Stimulated activated naive CD8-positive, alpha-beta T cell treated with anti-CD3 and anti-CD28 coated beads, Interleukin-15, amount 100 ng/mL, for 72 hours (primary cell): ENCODE data around the gene DUSP15.
"Not testable (repeated sequence)": the region's sequence is repeated elsewhere in the genome, so short reads cannot be mapped to it uniquely, and the experiment has no call there.

ENCODE experiments used
- ATAC-seq: fragments of 150-1000 bp; cut with Tn5 transposase; 2 replicates; pipeline ENCODE4 v1.10.0; 2021; ENCODE audit warnings: mild to moderate bottlenecking, moderate library complexity
- DNase-seq, 2 donors: peaks; one replicate each; pipeline ENCODE4 v3.0.0; 2021 to 2022
- H3K27ac Mint-ChIP-seq, 2 donors: one replicate each; pipeline ENCODE4 v1.8.0; 2022; ENCODE audit warnings: mild to moderate bottlenecking in 2 of 2, mixed read lengths in 2 of 2, moderate library complexity in 2 of 2
- H3K27me3 Mint-ChIP-seq: one replicate; pipeline ENCODE4 v1.8.0; 2022; ENCODE audit warnings: mixed read lengths
- H3K4me1 Mint-ChIP-seq: one replicate; pipeline ENCODE4 v1.8.0; 2022; ENCODE audit warnings: mild to moderate bottlenecking, mixed read lengths
- H3K4me3 Mint-ChIP-seq, 2 donors: one replicate each; pipeline ENCODE4 v1.8.0; 2022; ENCODE audit warnings: mild to moderate bottlenecking in 2 of 2, mixed read lengths in 2 of 2, moderate library complexity in 1 of 2
- H3K9me3 Mint-ChIP-seq, 2 donors: one replicate each; pipeline ENCODE4 v1.8.0; 2022; ENCODE audit warnings: mixed read lengths in 2 of 2

The DUSP15 gene

DNA sequence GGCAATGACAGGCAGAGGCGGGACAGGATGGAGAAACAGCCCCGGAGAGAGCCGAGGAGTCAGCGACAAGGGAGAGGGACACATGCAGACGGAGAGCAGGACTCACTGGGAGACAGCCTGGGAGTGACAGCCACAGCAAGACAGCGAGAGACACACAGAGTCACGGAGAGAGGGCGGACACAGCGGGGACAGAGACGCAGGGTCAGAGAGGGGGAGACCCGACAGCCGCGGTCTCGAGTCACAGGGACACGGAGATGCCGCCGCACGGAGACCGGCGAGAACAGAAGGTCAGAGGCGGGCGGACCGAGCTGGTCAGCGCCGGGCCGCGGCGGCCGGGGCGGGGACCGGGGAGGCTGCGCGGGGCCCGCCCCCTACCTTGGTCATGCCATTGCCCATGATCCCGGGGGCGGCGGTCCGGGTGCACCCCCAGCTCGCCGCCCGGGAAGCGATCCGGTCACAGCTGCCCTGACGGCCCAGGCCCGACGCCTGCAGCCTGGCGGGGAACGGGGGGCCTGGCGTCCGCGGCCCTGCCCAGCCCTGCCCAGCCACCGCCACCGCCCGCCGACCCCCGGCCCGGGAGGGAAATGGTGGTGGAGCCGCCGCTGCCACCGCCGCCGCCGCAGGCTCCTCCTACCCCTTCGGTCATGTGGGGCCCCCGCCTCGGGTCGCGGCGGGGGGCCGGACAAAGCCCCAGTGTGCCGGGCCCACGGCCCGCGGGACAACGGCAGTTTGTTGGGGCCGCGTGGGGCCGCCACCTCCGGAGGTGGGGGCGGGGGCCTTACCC lies at the start of gene DUSP15, which contains the start of gene TTLL9:
Gene DUSP15 (minus strand): TSS at position 586 of the 784 bp plus-strand sequence. CDS start 190 bp downstream, at position 396.
Gene TTLL9 (plus strand): TSS at position 693 of the 784 bp plus-strand sequence. CDS start 493 bp downstream, outside the sequence.
- H3K4me3 Mint-ChIP-seq = peak within 1 kb of the TSS; percentile 81 to 83
- DNase-seq = no peak
- ATAC-seq = peak; percentile 62
- peaks cover 18% of the 10 kb centered on the region for H3K4me1 Mint-ChIP-seq
- H3K27me3 Mint-ChIP-seq = peaks cover 56% of the 10 kb centered on the region
- H3K27ac Mint-ChIP-seq = peak within 1 kb of the TSS; percentile 30 to 83
- H3K9me3 Mint-ChIP-seq = no peaks in the 10 kb centered on the region

DNA sequence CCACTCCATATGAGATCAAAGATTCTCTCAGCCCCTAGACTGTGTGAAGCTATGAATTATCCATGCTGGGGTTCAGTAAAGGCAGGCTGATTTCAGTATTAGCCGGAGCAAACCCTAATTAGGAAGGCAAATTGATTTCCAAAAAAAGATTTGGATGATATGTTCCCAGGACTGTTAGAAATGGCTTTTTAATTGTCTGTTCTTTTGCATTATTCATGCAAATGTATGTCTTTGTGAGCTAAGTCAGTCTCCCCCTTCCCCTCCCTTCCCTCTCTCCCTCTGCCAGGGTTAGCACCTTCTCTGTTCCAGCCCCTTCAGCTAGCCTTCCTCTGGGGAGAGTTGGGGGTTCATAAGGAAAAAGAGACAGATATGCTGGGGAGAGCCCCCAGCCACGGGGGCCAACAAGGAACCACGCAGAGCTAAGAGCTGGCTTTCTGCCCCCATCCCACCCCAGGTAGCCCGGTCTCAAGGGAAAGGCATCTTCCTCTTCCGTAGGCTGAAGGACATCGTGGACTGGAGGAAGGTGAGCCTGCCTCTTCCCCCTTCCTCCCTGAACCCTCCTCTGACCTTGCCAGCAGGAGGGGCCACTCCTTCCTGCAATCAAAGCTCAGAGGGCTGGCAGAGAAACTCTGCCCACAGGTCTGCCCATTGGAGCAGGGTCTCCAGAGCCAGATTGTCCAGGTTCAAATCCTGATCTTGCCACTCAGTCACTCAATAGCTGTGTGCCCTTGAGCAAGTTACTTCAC lies 49.3 kb upstream of the DUSP15 start:
- DNase-seq = no peak
- Mint-ChIP-seq H3K9me3 (no peaks in the 10 kb centered on the region), H3K4me1 (peaks cover 18% of the 10 kb centered on the region), H3K4me3 (no peak overlapping the region), H3K27me3 (peaks cover 59% of the 10 kb centered on the region), H3K27ac (no peak overlapping the region)
- ATAC-seq = no peak

DNA sequence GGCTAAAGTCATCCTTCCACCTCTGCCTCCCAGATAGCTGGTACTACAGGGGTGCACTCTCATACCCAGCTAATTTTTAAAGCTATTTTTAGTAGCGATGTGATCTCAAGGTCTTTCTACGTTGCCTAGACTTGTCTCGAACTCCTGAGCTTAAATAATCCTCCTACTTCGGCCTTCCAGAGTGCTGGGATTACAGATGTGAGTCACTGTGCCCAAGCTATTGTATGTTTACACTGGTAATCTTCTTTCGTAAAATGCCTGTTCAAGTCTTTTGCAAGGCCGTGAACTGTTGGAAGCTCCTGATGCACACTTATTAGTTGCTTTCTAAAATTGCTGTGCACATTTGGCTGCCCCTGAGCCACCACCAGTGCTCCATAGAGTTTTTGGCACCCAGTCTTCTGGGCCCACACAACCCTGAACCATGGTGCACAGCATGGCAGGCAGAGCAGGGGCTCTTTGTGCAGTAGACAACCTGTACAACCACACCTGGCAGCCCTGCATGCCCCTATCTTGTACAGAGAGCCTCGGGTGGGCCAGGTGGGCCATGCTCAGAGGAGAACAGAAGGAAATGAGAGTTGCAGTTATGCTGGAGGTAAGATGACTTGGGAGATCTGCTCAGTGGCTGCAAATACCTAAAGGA lies 48.3 kb upstream of the DUSP15 start:
- Mint-ChIP-seq H3K4me3 (no peak overlapping the region), H3K27ac (no peak overlapping the region), H3K27me3 (peaks cover 49% of the 10 kb centered on the region), H3K9me3 (no peaks in the 10 kb centered on the region), H3K4me1 (peaks cover 8% of the 10 kb centered on the region)
- DNase-seq (no peak), ATAC-seq (no peak)

- not testable (repeated sequence) for H3K4me3 Mint-ChIP-seq, H3K4me1 Mint-ChIP-seq
These were observed 47.7 kb upstream of the DUSP15 start for GRCh38 chr20:31917962-31918412.

GRCh38 chr20:31916708-31917107 lies 46.4 kb upstream of the DUSP15 start:
- H3K27ac Mint-ChIP-seq = no peak overlapping the region
- DNase-seq (no peak), ATAC-seq (no peak)
- H3K4me1 Mint-ChIP-seq = no peaks in the 10 kb centered on the region
- H3K27me3 Mint-ChIP-seq = peaks cover 35% of the 10 kb centered on the region
- H3K4me3 Mint-ChIP-seq = no peak overlapping the region
- H3K9me3 Mint-ChIP-seq = no peaks in the 10 kb centered on the region

More at GRCh38 chr20:31917962-31918412, 47.7 kb upstream of the DUSP15 start:
- not testable (repeated sequence) for H3K9me3 Mint-ChIP-seq, H3K27ac Mint-ChIP-seq, DNase-seq, ATAC-seq
- peaks cover 43% of the 10 kb centered on the region for H3K27me3 Mint-ChIP-seq

DNA sequence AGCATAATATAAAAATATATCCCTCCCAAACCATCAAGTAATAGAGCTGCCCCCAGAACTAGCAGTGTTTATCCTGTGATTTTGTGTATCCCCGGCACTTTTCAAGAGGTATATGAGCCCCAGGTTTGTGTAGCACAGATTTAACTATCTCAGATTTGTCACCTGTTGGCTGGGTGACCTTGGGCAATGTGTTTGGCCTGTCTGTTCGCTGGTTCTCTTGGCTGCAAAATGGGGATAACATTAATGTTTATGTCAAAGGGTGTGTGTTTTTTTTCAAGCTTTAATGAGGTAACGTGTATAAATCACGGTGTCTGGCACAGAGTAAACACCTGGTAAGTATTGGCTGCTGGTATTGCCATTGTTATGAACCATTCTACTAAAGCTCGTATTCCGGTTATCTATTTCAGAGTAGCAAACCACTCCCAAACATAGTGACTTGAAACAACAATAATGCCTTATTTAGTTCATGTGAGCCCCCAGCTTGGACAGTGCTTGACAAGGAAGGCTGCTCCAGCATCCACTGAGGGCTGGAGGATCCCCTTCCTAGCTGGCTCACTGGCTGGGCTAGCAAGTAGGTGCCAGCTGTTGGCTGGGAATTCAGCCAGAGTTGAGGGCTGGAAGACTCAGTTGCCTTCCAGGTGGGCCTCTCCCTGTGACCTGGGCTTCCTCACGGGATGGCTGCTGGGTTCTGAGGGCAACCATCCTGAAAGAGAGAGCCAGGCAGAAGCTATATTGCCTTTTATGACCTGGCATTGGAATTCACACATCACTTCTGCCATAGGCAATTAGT lies 45.4 kb upstream of the DUSP15 start:
- Mint-ChIP-seq H3K27ac (peak overlapping the region in 1 of 2 donors; percentile 77), H3K9me3 (no peaks in the 10 kb centered on the region), H3K4me3 (no peak overlapping the region), H3K4me1 (no peaks in the 10 kb centered on the region), H3K27me3 (peaks cover 31% of the 10 kb centered on the region)
- DNase-seq (no peak), ATAC-seq (no peak)

DNA sequence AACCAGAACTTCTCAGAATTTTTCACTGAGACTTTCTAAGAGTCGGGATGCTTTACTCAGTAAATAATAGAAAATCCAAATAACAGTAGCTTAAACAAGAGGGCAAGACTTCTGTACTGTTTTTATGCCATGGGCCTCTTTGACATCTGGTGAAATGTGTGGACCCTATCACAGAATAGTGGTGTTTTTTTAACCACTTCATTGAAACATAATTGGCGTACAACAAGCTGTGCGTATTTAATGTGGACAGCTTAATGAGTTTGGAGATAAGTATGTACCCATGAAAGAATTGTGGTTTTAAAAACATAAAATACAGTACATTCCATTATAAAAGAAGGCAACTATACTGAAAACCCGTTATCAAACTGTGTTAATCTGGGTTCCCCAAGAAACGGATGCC lies 43.8 kb upstream of the DUSP15 start:
- H3K27ac Mint-ChIP-seq = no peak overlapping the region
- ATAC-seq = no peak
- DNase-seq = no peak
- peaks cover 16% of the 10 kb centered on the region for H3K27me3 Mint-ChIP-seq
- H3K9me3 Mint-ChIP-seq = no peaks in the 10 kb centered on the region
- no peaks in the 10 kb centered on the region for H3K4me1 Mint-ChIP-seq
- H3K4me3 Mint-ChIP-seq = no peak overlapping the region

- Mint-ChIP-seq H3K4me1 (no peaks in the 10 kb centered on the region), H3K9me3 (no peaks in the 10 kb centered on the region), H3K27ac (peak overlapping the region in 1 of 2 donors; percentile 31), H3K27me3 (peaks cover 10% of the 10 kb centered on the region), H3K4me3 (no peak overlapping the region)
- DNase-seq (no peak), ATAC-seq (no peak)
These were observed 43.3 kb upstream of the DUSP15 start for GRCh38 chr20:31913431-31914157.

DNA sequence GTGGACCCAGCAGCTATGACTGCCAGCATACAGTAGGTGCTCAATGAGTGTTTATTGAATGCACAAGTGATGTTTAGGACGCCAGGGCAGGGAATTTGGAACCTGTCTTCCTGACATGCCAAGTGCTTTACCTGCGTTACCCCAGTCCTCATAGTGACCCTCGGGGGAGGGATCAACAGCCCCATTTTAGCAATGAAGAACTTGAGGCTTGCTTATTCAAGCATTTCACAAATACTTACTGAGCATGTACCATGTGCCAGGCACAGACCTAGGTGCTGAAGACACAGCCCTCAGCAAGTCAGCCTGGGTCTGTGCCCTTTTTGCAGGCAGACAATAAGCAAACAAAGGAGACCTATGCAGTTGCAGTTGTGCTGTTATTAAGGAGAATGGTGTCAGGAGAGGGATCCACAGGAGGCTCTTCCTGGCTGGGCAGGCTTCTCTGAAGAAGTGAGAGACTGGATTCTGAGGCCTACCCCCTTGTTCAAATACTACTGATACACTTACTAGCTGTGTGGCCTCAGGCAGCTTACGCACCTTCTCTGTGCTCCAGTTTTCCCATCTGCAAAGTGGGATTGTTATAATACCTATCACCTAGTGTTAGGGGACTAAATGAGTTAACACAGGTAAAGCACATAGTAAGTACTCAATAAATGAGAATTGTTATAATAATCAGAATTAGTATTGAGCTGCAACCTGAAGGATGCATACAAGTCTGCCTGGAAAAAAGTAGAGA lies 39.9 kb upstream of the DUSP15 start:
- no peaks in the 10 kb centered on the region for H3K27me3 Mint-ChIP-seq
- H3K4me3 Mint-ChIP-seq = no peak overlapping the region
- H3K27ac Mint-ChIP-seq = no peak overlapping the region
- no peak for ATAC-seq
- H3K9me3 Mint-ChIP-seq = no peaks in the 10 kb centered on the region
- H3K4me1 Mint-ChIP-seq = no peaks in the 10 kb centered on the region
- DNase-seq = no peak

- no peaks in the 10 kb centered on the region for H3K9me3 Mint-ChIP-seq
- H3K4me1 Mint-ChIP-seq = no peaks in the 10 kb centered on the region
- ATAC-seq (no peak), DNase-seq (no peak)
- H3K4me3 Mint-ChIP-seq = no peak overlapping the region
- no peaks in the 10 kb centered on the region for H3K27me3 Mint-ChIP-seq
- H3K27ac Mint-ChIP-seq = no peak overlapping the region
These were observed 39.1 kb upstream of the DUSP15 start for GRCh38 chr20:31909253-31910070.

GRCh38 chr20:31908424-31908823 lies 38.1 kb upstream of the DUSP15 start:
- DNase-seq (no peak), ATAC-seq (no peak)
- Mint-ChIP-seq H3K9me3 (no peaks in the 10 kb centered on the region), H3K27me3 (no peaks in the 10 kb centered on the region), H3K4me1 (no peaks in the 10 kb centered on the region), H3K27ac (no peak overlapping the region), H3K4me3 (no peak overlapping the region)

DNA sequence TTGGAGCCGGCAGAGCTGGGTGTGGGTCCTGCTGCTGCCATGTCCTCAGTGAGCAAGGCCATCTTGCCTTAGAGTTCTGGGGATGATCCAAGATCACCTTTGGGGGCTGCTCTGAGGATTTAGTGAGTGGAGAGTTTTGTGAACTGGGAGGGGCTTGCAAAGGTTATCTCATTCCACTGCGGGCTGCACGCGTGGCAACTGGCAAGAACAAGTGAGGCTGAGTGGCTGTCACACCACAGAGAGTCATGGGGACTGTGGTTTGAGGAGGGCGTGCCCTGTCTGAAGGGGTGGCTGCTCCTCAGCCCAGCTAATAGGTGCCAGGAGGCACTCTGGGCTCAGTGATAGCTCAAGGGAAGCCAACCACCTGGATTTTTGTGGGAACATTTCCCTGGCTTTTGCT lies 37.7 kb upstream of the DUSP15 start:
- ATAC-seq (no peak), DNase-seq (no peak)
- H3K9me3 Mint-ChIP-seq = no peaks in the 10 kb centered on the region
- no peaks in the 10 kb centered on the region for H3K4me1 Mint-ChIP-seq
- no peaks in the 10 kb centered on the region for H3K27me3 Mint-ChIP-seq
- no peak overlapping the region for H3K27ac Mint-ChIP-seq
- no peak overlapping the region for H3K4me3 Mint-ChIP-seq

DNA sequence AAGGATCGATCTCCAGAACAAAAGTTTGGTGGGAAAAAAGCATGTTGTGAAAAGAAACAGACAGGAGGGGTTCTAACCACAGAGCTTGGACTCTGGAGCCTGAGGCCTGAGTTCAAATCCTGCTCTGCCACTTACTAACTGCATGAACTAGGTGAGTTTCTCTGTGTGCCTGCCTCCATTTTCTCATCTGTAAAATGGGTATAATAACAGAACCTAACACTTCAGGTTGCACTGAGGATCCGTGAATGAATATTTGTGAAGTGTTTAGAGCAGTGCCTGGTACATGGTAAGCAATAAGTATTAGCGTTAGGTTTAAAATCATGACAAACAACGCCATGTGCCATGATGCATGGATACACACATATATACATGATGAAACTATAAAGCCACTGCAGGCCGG lies 36.7 kb upstream of the DUSP15 start:
- ATAC-seq (no peak), DNase-seq (no peak)
- no peak overlapping the region for H3K27ac Mint-ChIP-seq
- no peaks in the 10 kb centered on the region for H3K27me3 Mint-ChIP-seq
- H3K9me3 Mint-ChIP-seq = no peaks in the 10 kb centered on the region
- no peaks in the 10 kb centered on the region for H3K4me1 Mint-ChIP-seq
- H3K4me3 Mint-ChIP-seq = no peak overlapping the region
